Caco-2 (cell line): ENCODE results near the gene PRELID3B. TPM values are rescaled to one million over a fixed set of nuclear protein-coding genes. Genes with fewer than 3 reads are reported as not detected.
A peak's percentile ranks its signal among the peaks of the same experiment; 100 is the strongest.

ENCODE experiments used
- BruUV-seq: library from RNA; stranded (reverse); fragments of 400-500 nt; replicated peaks from 2 replicates; lab custom pipeline; 2021; lab: Mats Ljungman, UMichigan
- CTCF ChIA-PET: fragments of 300-600 bp; sonication (Branson Sonifier 250); formaldehyde crosslinking; loops from one replicate; lab custom pipeline; 2022; ENCODE audit warnings: antibody characterized with exemption; lab: Charles Lee
- POLR2A ChIA-PET: fragments of 300-600 bp; sonication (Branson Sonifier 250); formaldehyde crosslinking; loops from one replicate; lab custom pipeline; 2022; ENCODE audit warnings: antibody characterized with exemption; lab: Charles Lee
- DNase-seq, 2 experiments: peaks; one replicate each; pipeline versions ENCODE4 v3.0.0 to v3.0.0-alpha.2; 2020 to 2022
- H3K27me3 ChIP-seq: replicated peaks from 2 replicates; pipeline ENCODE4 v1.6.0; 2011; ENCODE audit warnings: low read length; ENCODE audit not compliant: control insufficient read depth, insufficient read depth
- H3K36me3 ChIP-seq: 2 replicates; pipeline ENCODE4 v1.5.1; 2011; ENCODE audit warnings: low read length; ENCODE audit not compliant: control insufficient read depth, insufficient read depth
- H3K4me1 ChIP-seq: fragments of 250-450 bp; sonication (Bioruptor Pico); 2 replicates; pipeline ENCODE4 v1.5.1; 2020; ENCODE audit warnings: mild to moderate bottlenecking
- H3K4me3 ChIP-seq: 2 replicates; pipeline ENCODE4 v1.5.1; 2011; ENCODE audit warnings: low read depth, mild to moderate bottlenecking, control low read depth, low read length
- H3K9me3 ChIP-seq: fragments of 250-450 bp; sonication (Bioruptor Pico); 2 replicates; pipeline ENCODE4 v1.5.1; 2020; ENCODE audit warnings: mild to moderate bottlenecking, moderate library complexity
- H3K27ac Mint-ChIP-seq: one replicate; pipeline ENCODE4 v1.8.0; 2022; ENCODE audit warnings: mixed read lengths; ENCODE audit not compliant: unreplicated experiment
- H3K27me3 Mint-ChIP-seq: one replicate; pipeline ENCODE4 v1.8.0; 2022; ENCODE audit warnings: mixed read lengths; ENCODE audit not compliant: insufficient read depth, unreplicated experiment
- H3K36me3 Mint-ChIP-seq: one replicate; pipeline ENCODE4 v1.8.0; 2022; ENCODE audit warnings: mild to moderate bottlenecking, mixed read lengths; ENCODE audit not compliant: insufficient read depth, unreplicated experiment
- H3K4me1 Mint-ChIP-seq: one replicate; pipeline ENCODE4 v1.8.0; 2022; ENCODE audit warnings: low read depth, mixed read lengths; ENCODE audit not compliant: unreplicated experiment
- H3K4me3 Mint-ChIP-seq: one replicate; pipeline ENCODE4 v1.8.0; 2022; ENCODE audit warnings: mild to moderate bottlenecking, moderate library complexity, mixed read lengths; ENCODE audit not compliant: unreplicated experiment
- H3K9me3 Mint-ChIP-seq: one replicate; pipeline ENCODE4 v1.8.0; 2022; ENCODE audit warnings: mixed read lengths; ENCODE audit not compliant: unreplicated experiment
- intact Hi-C: fragments of 100-400 bp; cut with micrococcal nuclease; formaldehyde crosslinking; loops from one replicate; pipeline ENCODE4 v1.10.0; 2022; ENCODE audit not compliant: unreplicated experiment
- total RNA-seq: library from RNA; stranded (reverse); gene quantifications from 2 replicates; pipeline ENCODE4 v1.2.3, GENCODE V29; 2022
- TF ChIP-seq, protein P1 (sequence below), 2 experiments: fragments of 200-600 bp in 1 of 2; IDR thresholded peaks; 1 replicate in 1 of 2; 2 replicates in 1 of 2; pipeline versions ENCODE4 v1.5.1 to v1.8.0; 2011 to 2022; ENCODE audit warnings: antibody characterized with exemption in 1 of 2, control low read depth in 1 of 2, inconsistent platforms in 1 of 2, low read depth in 1 of 2, low read length in 1 of 2, mild to moderate bottlenecking in 1 of 2, moderate library complexity in 1 of 2; ENCODE audit not compliant: insufficient read depth in 1 of 2, severe bottlenecking in 1 of 2, unreplicated experiment in 1 of 2

PRELID3B gene
- total RNA-seq, 1 experiment from 2014 or later: 171 TPM

GRCh38 chr20:59004493-59004762, 38.2 kb downstream of the PRELID3B start:
- no TSS peak for BruUV-seq
- no peaks in the 10 kb centered on the region for H3K9me3 ChIP-seq
- Mint-ChIP-seq H3K9me3 (no peaks in the 10 kb centered on the region), H3K27me3 (no peaks in the 10 kb centered on the region), H3K36me3 (peaks cover 45% of the 10 kb centered on the region), H3K27ac (no peak overlapping the region), H3K4me3 (peak overlapping the region; percentile 74), H3K4me1 (peaks cover 8% of the 10 kb centered on the region)
- intact Hi-C loops: no loop called here
- ChIA-PET POLR2A (no interaction called here), CTCF (no interaction called here)
- no peak overlapping the region for H3K4me3 ChIP-seq
- H3K36me3 ChIP-seq: peaks cover 14% of the 10 kb centered on the region
- H3K27me3 ChIP-seq: no peaks in the 10 kb centered on the region
- DNase-seq: peak in 1 of 2 experiments; percentile 33
- TF ChIP-seq, protein P1, sequence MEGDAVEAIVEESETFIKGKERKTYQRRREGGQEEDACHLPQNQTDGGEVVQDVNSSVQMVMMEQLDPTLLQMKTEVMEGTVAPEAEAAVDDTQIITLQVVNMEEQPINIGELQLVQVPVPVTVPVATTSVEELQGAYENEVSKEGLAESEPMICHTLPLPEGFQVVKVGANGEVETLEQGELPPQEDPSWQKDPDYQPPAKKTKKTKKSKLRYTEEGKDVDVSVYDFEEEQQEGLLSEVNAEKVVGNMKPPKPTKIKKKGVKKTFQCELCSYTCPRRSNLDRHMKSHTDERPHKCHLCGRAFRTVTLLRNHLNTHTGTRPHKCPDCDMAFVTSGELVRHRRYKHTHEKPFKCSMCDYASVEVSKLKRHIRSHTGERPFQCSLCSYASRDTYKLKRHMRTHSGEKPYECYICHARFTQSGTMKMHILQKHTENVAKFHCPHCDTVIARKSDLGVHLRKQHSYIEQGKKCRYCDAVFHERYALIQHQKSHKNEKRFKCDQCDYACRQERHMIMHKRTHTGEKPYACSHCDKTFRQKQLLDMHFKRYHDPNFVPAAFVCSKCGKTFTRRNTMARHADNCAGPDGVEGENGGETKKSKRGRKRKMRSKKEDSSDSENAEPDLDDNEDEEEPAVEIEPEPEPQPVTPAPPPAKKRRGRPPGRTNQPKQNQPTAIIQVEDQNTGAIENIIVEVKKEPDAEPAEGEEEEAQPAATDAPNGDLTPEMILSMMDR (IDR thresholded peaks at IDR 0.05; ENCODE audit: insufficient read depth in 1 of 2, low read depth in 1 of 2, low read length in 1 of 2, severe bottlenecking in 1 of 2, unreplicated experiment in 1 of 2): no peak
- H3K4me1 ChIP-seq: peaks cover 24% of the 10 kb centered on the region

GRCh38 chr20:59003836-59004492, 38.6 kb downstream of the PRELID3B start:
- peaks cover 8% of the 10 kb centered on the region for H3K4me1 Mint-ChIP-seq
- H3K27ac Mint-ChIP-seq: no peak overlapping the region
- TF ChIP-seq, protein P1 (IDR thresholded peaks at IDR 0.05; ENCODE audit: insufficient read depth in 1 of 2, low read depth in 1 of 2, low read length in 1 of 2, severe bottlenecking in 1 of 2, unreplicated experiment in 1 of 2): no peak
- Histone ChIP-seq H3K4me3 (no peak overlapping the region), H3K27me3 (no peaks in the 10 kb centered on the region), H3K9me3 (no peaks in the 10 kb centered on the region), H3K36me3 (peaks cover 14% of the 10 kb centered on the region), H3K4me1 (peaks cover 24% of the 10 kb centered on the region)
- ChIA-PET POLR2A (interaction anchor here (1.5 kb wide), 1 partner anchor 28 kb away, joined by 4 read pairs; the partner anchor contains the start of gene ATP5F1E), CTCF (no interaction called here)
- H3K9me3 Mint-ChIP-seq: no peaks in the 10 kb centered on the region
- intact Hi-C loops: no loop called here
- BruUV-seq: no TSS peak
- peak overlapping the region; percentile 74 for H3K4me3 Mint-ChIP-seq
- DNase-seq: peak in 1 of 2 experiments; percentile 40
- H3K36me3 Mint-ChIP-seq: peaks cover 50% of the 10 kb centered on the region
- H3K27me3 Mint-ChIP-seq: no peaks in the 10 kb centered on the region

DNA sequence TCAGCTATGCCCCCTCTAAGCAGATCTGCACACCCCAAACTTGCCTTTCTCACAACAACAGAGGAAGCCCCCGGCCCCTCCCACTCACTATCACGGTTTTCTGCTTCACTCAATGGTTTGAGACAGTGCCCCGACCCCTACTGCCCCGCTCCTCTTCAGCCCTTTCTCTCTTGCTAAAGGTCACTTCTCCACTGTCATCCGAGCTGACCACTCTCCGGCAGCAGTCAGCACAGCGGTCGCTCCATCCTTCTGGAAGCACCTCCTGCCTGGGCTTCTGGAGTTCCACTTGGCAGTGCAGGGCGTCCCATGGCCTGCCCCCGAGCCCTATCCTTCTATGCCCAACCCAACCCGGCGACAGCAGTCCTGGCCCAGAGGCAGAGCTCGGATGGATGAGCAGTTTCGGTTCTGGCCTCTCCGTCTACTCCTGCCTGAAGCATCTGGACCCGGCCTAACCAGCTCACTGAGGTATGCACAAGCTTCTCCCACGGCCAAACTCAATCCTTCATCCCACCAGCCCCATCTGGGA, 39.6 kb downstream of the PRELID3B start:
- H3K4me3 Mint-ChIP-seq: no peak overlapping the region
- intact Hi-C loops: no loop called here
- peak in 1 of 2 experiments; percentile 44 for DNase-seq
- no peaks in the 10 kb centered on the region for H3K9me3 Mint-ChIP-seq
- Histone ChIP-seq H3K4me3 (no peak overlapping the region), H3K36me3 (peaks cover 14% of the 10 kb centered on the region), H3K9me3 (no peaks in the 10 kb centered on the region), H3K4me1 (peaks cover 22% of the 10 kb centered on the region), H3K27me3 (no peaks in the 10 kb centered on the region)
- H3K27me3 Mint-ChIP-seq: no peaks in the 10 kb centered on the region
- POLR2A ChIA-PET: interaction anchor here (1.5 kb wide), 1 partner anchor 29 kb away, joined by 4 read pairs; the partner anchor contains the start of gene ATP5F1E
- peaks cover 8% of the 10 kb centered on the region for H3K4me1 Mint-ChIP-seq
- no TSS peak for BruUV-seq
- H3K36me3 Mint-ChIP-seq: peaks cover 60% of the 10 kb centered on the region
- H3K27ac Mint-ChIP-seq: peak overlapping the region; percentile 2
- CTCF ChIA-PET: interaction anchor here (0.7 kb wide), 1 partner anchor 30 kb away, joined by 3 read pairs; no protein-coding TSS in a partner anchor
- TF ChIP-seq, protein P1 (IDR thresholded peaks at IDR 0.05; ENCODE audit: insufficient read depth in 1 of 2, low read depth in 1 of 2, low read length in 1 of 2, severe bottlenecking in 1 of 2, unreplicated experiment in 1 of 2): no peak
